Tibial nerve (tissue), 4 donors: Measurements from ENCODE around the gene ASIC4. TPM values are rescaled to one million over a fixed set of nuclear protein-coding genes. Genes with fewer than 3 reads are reported as not detected.

Experiments used
- DNase-seq, 2 donors: peaks; one replicate each; pipeline ENCODE4 v3.0.0-alpha.2; 2019; ENCODE audit warnings: low spot score in 2 of 2
- H3K27ac ChIP-seq, 4 donors: fragments of 200-600 bp; sonication (generic) in 3 of 4; one replicate each; pipeline ENCODE4 v1.5.1; 2017 to 2019; ENCODE audit warnings: mild to moderate bottlenecking in 1 of 4
- H3K27me3 ChIP-seq, 2 donors: fragments of 200-600 bp; sonication (generic) in 1 of 2; one replicate each; pipeline versions ENCODE4 v1.5.1 to v1.6.0; 2017 to 2019
- H3K36me3 ChIP-seq, 3 donors: fragments of 200-600 bp; sonication (generic); one replicate each; pipeline ENCODE4 v1.5.1; 2018 to 2019
- H3K4me1 ChIP-seq, 4 donors: fragments of 200-600 bp; sonication (generic) in 3 of 4; one replicate each; pipeline ENCODE4 v1.5.1; 2017 to 2019
- H3K4me3 ChIP-seq, 4 donors: fragments of 200-600 bp; sonication (generic) in 3 of 4; one replicate each; pipeline ENCODE4 v1.5.1; 2017 to 2019; ENCODE audit warnings: mild to moderate bottlenecking in 1 of 4, moderate library complexity in 1 of 4
- H3K9me3 ChIP-seq, 4 donors: fragments of 200-600 bp; sonication (generic) in 3 of 4; one replicate each; pipeline ENCODE4 v1.5.1; 2017 to 2019
- CTCF ChIP-seq, 5 experiments: fragments of 200-600 bp in 3 of 5; fragments of 450-650 bp in 2 of 5; sonication (generic) in 3 of 5; IDR thresholded peaks; one replicate each; pipeline ENCODE4 v1.5.1; 2016 to 2019; ENCODE audit warnings: antibody characterized with exemption in 5 of 5, mild to moderate bottlenecking in 3 of 5, moderate library complexity in 2 of 5
- EP300 ChIP-seq, 2 donors: sonication (generic); formaldehyde crosslinking; IDR thresholded peaks; one replicate each; pipeline ENCODE4 v1.6.1; 2017; ENCODE audit warnings: antibody characterized with exemption in 2 of 2, mild to moderate bottlenecking in 1 of 2
- POLR2A ChIP-seq, 2 donors: fragments of 450-650 bp; IDR thresholded peaks; one replicate each; pipeline ENCODE4 v1.6.1; 2017; ENCODE audit warnings: antibody characterized with exemption in 2 of 2, mild to moderate bottlenecking in 2 of 2, moderate library complexity in 2 of 2
- WGBS, 2 donors: methylation state at CpG; one replicate each; pipeline ENCODE4 v1.1.5; 2018; 5-methylcytosine and 5-hydroxymethylcytosine counted together
- total RNA-seq, 4 donors: library from RNA; depleted of rRNA; stranded (reverse); fragments of >200 nt; gene quantifications; one replicate each; pipeline ENCODE4 v1.1.0, GENCODE V29; 2016

The ASIC4 gene
- total RNA-seq, 4 donors from 2014 or later, result 0.42 to 3.0 TPM; not detected in 2

GRCh38 chr2:219485201-219485580, 29.1 kb upstream of the ASIC4 start:
- H3K36me3 ChIP-seq, result no peaks in the 10 kb centered on the region
- H3K9me3 ChIP-seq, result no peaks in the 10 kb centered on the region
- 79% methylated on average over 12 of the region's 12 CpGs for WGBS, 2 donors
- no peak overlapping the region for H3K27ac ChIP-seq
- DNase-seq, result no peak
- H3K27me3 ChIP-seq, result peaks cover 0 to 86% of the 10 kb centered on the region in 2 donors
- no peak for TF ChIP-seq EP300 (IDR thresholded peaks at IDR 0.05)
- no peak for TF ChIP-seq CTCF (IDR thresholded peaks at IDR 0.05)
- TF ChIP-seq POLR2A (IDR thresholded peaks at IDR 0.05), result no peak
- no peak overlapping the region for H3K4me3 ChIP-seq
- H3K4me1 ChIP-seq, result peaks cover 0 to 18% (median 11%) of the 10 kb centered on the region in 4 donors

- DNase-seq, result no peak
- no peak overlapping the region for H3K27ac ChIP-seq
- TF ChIP-seq EP300 (IDR thresholded peaks at IDR 0.05) (no peak), CTCF (IDR thresholded peaks at IDR 0.05) (no peak), POLR2A (IDR thresholded peaks at IDR 0.05) (no peak)
- no peak overlapping the region for H3K4me3 ChIP-seq
- 69 to 70% methylated on average over 8 of the region's 8 CpGs for WGBS, 2 donors
- peaks cover 0 to 83% of the 10 kb centered on the region in 2 donors for H3K27me3 ChIP-seq
- H3K4me1 ChIP-seq, result peaks cover 0 to 18% (median 11%) of the 10 kb centered on the region in 4 donors
- H3K9me3 ChIP-seq, result no peaks in the 10 kb centered on the region
- H3K36me3 ChIP-seq, result no peaks in the 10 kb centered on the region
Observed at GRCh38 chr2:219486380-219486959, 27.8 kb upstream of the ASIC4 start.

- no peaks in the 10 kb centered on the region for H3K9me3 ChIP-seq
- no peak overlapping the region for H3K27ac ChIP-seq
- no peak for DNase-seq
- no peaks in the 10 kb centered on the region for H3K36me3 ChIP-seq
- H3K4me3 ChIP-seq, result no peak overlapping the region
- H3K4me1 ChIP-seq, result peaks cover 0 to 18% (median 11%) of the 10 kb centered on the region in 4 donors
- no peak for TF ChIP-seq EP300 (IDR thresholded peaks at IDR 0.05)
- no peak for TF ChIP-seq POLR2A (IDR thresholded peaks at IDR 0.05)
- no peak for TF ChIP-seq CTCF (IDR thresholded peaks at IDR 0.05)
- peaks cover 0 to 80% of the 10 kb centered on the region in 2 donors for H3K27me3 ChIP-seq
- 84 to 87% methylated on average over 11 to 13 of the region's 17 CpGs for WGBS, 2 donors
Observed at GRCh38 chr2:219488149-219488843, 26.0 kb upstream of the ASIC4 start.

GRCh38 chr2:219488844-219489194, 25.5 kb upstream of the ASIC4 start:
- H3K27me3 ChIP-seq, result peaks cover 0 to 81% of the 10 kb centered on the region in 2 donors
- no peak overlapping the region for H3K4me3 ChIP-seq
- WGBS, 2 donors, result 87% methylated on average over 10 to 14 of the region's 14 CpGs
- no peak for DNase-seq
- H3K9me3 ChIP-seq, result no peaks in the 10 kb centered on the region
- H3K36me3 ChIP-seq, result no peaks in the 10 kb centered on the region
- peaks cover 0 to 13% (median 10%) of the 10 kb centered on the region in 4 donors for H3K4me1 ChIP-seq
- TF ChIP-seq POLR2A (IDR thresholded peaks at IDR 0.05), result no peak
- no peak overlapping the region for H3K27ac ChIP-seq

- no peak overlapping the region for H3K4me3 ChIP-seq
- H3K27ac ChIP-seq, result no peak overlapping the region
- DNase-seq, result no peak
- no peaks in the 10 kb centered on the region for H3K9me3 ChIP-seq
- WGBS, 2 donors, result 94 to 95% methylated on average over 7 to 9 of the region's 9 CpGs
- TF ChIP-seq EP300 (IDR thresholded peaks at IDR 0.05) (no peak), POLR2A (IDR thresholded peaks at IDR 0.05) (no peak), CTCF (IDR thresholded peaks at IDR 0.05) (no peak)
- peaks cover 0 to 8% (median 5%) of the 10 kb centered on the region in 4 donors for H3K4me1 ChIP-seq
- peaks cover 0 to 81% of the 10 kb centered on the region in 2 donors for H3K27me3 ChIP-seq
- H3K36me3 ChIP-seq, result no peaks in the 10 kb centered on the region
Observed at GRCh38 chr2:219489315-219489714, 25.0 kb upstream of the ASIC4 start.
